Astrocyte of the spinal cord (primary cell): ENCODE measurements around the gene UGT1A8.

ENCODE experiments used
- DNase-seq: peaks from one replicate; pipeline ENCODE4 v3.0.0; 2011; ENCODE audit warnings: low read depth, low spot score
- H3K4me3 ChIP-seq: 2 replicates; pipeline ENCODE4 v1.5.1; 2011; ENCODE audit warnings: low read depth, mild to moderate bottlenecking, low read length, moderate library complexity
- CTCF ChIP-seq: IDR thresholded peaks from 2 replicates; pipeline ENCODE4 v1.5.1; 2012; ENCODE audit warnings: low read depth, mild to moderate bottlenecking, low read length, inconsistent platforms
- in situ Hi-C: cut with HindIII; loops from 2 replicates; pipeline ENCODE4 v1.10.0; 2017; ENCODE audit warnings: low sequenced_read_pairs

The UGT1A8 gene

GRCh38 chr2:233816771-233817170 lies 199.3 kb downstream of the UGT1A8 start:
- DNase-seq, result no peak
- in situ Hi-C loops, result no loop called here
- H3K4me3 ChIP-seq, result no peak overlapping the region
- no peak for TF ChIP-seq CTCF

GRCh38 chr2:233817361-233817911 lies 200.0 kb downstream of the UGT1A8 start:
- no peak overlapping the region for H3K4me3 ChIP-seq
- no peak for TF ChIP-seq CTCF
- no peak for DNase-seq
- in situ Hi-C loops, result no loop called here

- TF ChIP-seq CTCF, result no peak
- DNase-seq, result no peak
- in situ Hi-C loops, result no loop called here
- no peak overlapping the region for H3K4me3 ChIP-seq
These were observed 200.7 kb downstream of the UGT1A8 start for GRCh38 chr2:233817995-233818638.

- H3K4me3 ChIP-seq, result no peak overlapping the region
- no peak for DNase-seq
- TF ChIP-seq CTCF, result no peak
- in situ Hi-C loops, result no loop called here
These were observed 201.5 kb downstream of the UGT1A8 start for GRCh38 chr2:233818639-233819621.

- DNase-seq, result no peak
- in situ Hi-C loops, result no loop called here
These were observed 202.7 kb downstream of the UGT1A8 start for GRCh38 chr2:233819884-233820773.

More at GRCh38 chr2:233819884-233820773, 202.7 kb downstream of the UGT1A8 start:
- no peak for TF ChIP-seq CTCF
- H3K4me3 ChIP-seq, result no peak overlapping the region
